Adrenal gland (tissue), 5 donors: Measurements from ENCODE around the gene DYNC2LI1.

Source experiments
- POLR2A ChIP-seq, 2 donors: fragments of 450-650 bp; IDR thresholded peaks; one replicate each; pipeline ENCODE4 v1.6.1; 2017; ENCODE audit warnings: antibody characterized with exemption in 2 of 2, mild to moderate bottlenecking in 2 of 2, moderate library complexity in 1 of 2
- TF ChIP-seq, protein P1 (sequence below), 6 experiments: fragments of 450-650 bp in 4 of 6; fragments of 200-600 bp in 2 of 6; sonication (generic) in 1 of 6; IDR thresholded peaks; 1 replicate in 5 of 6; 2 replicates in 1 of 6; pipeline versions ENCODE4 v1.5.1 to v1.8.0; 2016 to 2021; ENCODE audit warnings: antibody characterized with exemption in 6 of 6, mild to moderate bottlenecking in 2 of 6, moderate library complexity in 1 of 6
- donor health status: DM: no; HTN: no; CAD: no.

DNA sequence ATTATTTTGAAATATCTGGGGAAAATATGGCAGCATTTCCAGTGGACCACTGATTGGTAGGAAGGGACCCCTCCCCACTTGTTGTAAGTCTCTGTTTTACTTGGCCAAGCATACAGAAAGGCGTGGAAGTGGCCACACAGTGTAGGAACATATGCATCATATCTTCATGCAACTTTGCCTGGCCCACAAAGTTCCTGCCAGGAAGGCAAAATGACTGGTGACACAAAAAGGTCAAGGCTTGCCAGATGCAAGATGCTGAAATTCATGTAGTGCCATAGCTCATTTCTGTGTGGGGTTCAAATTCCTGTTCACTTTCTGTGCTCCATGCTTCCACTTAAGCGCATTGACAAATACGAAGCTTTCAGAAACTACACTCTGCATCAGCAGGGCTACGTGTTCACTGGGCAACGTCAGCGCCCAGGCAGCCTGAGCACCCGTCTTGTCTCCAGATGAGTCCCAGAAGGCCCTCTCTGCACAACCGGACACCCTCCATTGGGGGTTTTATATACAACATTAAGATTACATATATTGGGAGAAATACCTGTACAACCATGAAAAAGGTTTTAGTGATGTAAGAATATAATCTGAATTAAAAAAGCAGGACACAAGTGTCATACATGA, 3.6 kb downstream of the DYNC2LI1 start:
- TF ChIP-seq, protein P1, sequence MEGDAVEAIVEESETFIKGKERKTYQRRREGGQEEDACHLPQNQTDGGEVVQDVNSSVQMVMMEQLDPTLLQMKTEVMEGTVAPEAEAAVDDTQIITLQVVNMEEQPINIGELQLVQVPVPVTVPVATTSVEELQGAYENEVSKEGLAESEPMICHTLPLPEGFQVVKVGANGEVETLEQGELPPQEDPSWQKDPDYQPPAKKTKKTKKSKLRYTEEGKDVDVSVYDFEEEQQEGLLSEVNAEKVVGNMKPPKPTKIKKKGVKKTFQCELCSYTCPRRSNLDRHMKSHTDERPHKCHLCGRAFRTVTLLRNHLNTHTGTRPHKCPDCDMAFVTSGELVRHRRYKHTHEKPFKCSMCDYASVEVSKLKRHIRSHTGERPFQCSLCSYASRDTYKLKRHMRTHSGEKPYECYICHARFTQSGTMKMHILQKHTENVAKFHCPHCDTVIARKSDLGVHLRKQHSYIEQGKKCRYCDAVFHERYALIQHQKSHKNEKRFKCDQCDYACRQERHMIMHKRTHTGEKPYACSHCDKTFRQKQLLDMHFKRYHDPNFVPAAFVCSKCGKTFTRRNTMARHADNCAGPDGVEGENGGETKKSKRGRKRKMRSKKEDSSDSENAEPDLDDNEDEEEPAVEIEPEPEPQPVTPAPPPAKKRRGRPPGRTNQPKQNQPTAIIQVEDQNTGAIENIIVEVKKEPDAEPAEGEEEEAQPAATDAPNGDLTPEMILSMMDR (IDR thresholded peaks at IDR 0.05) = no peak
- no peak for TF ChIP-seq POLR2A (IDR thresholded peaks at IDR 0.05)
